Dedifferentiated amniotic fluid mesenchymal stem cell (primary cell): ENCODE data around the gene PRKX.
A peak's percentile ranks its signal among the peaks of the same experiment; 100 is the strongest.
"Not testable (repeated sequence)": the region's sequence is repeated elsewhere in the genome, so short reads cannot be mapped to it uniquely, and the experiment has no call there.

Experiments used
- DNase-seq: peaks from one replicate; pipeline ENCODE4 v3.0.0-alpha.2; 2016; ENCODE audit errors: extremely low spot score

The PRKX gene

GRCh38 chrX:3653111-3653510 is 60.3 kb downstream of the PRKX start:
- no peak for DNase-seq

GRCh38 chrX:3651277-3651676 is 62.2 kb downstream of the PRKX start:
- DNase-seq = peak; percentile 63

DNA sequence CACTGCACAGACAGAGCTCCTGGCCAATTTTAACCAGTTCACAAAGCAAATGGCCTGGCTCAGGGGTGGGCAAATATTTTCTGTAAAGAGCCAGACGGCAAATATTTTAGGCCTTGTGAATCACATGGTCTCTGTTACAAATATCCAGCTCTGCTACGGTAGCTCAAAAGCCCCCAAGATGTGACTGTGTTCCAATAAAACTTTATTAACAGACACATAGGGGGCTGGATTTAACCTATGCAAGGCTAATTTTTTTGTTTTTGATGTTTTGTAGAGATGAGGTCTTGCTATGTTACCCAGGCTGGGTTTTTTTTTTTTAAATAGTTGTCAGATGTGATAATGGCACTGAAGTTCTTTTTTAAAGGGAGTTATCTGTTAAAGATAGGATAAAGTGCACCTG is 65.4 kb downstream of the PRKX start:
- DNase-seq = no peak

DNA sequence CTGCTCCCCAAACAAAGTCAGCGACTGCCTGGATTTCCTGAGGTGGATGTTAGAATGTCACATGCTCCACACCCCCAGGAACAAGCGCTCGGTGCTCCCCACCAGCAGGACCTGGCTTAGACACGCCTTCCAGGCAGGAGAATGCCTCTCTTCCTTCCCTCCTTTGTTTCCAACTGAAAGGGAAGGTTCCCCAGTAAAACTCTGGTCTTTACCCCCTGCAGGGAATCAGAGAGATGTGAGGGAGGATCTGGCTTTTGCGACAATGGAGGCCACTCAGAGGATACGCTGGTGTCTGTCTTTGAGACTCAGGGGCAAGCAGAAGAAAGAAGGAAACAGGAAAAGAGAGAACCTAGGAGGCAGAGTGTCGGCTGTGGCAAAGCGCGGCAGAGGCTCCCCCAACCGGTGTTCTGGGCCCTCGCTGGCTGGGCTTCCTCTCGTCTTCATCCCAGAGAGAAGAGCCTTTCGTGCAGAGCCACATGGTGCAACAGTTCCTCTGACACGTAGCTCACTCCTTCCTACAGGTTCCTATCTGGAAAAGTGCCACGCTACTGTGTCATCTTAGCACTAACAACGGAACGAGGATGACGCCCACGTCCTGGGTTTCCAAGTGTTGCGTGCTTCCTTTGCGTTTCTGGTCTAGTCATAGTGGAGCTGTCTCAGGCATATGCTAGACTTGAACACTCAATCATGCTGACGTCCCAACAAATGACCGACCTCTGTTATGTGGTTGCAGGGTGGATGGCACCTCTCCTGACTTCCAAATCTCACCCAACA is 73.4 kb downstream of the PRKX start:
- not testable (repeated sequence) for DNase-seq

DNA sequence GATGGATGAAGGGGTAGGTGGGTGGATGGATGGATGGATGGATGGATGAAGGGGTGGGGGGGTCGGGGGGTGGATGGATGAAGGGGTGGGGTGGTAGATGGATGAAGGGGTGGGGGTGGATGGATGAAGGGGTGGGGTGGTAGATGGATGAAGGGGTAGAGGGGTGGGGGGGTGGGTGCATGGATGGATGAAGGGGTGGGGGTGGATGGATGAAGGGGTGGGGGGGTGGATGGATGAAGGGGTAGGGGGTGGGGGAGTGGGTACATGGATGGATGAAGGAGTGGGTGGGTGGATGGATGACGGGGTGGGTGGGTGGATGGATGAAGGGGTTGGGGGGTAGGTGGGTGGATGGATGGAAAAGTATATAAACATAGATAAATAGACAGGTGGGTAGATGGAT is 74.2 kb downstream of the PRKX start:
- no peak for DNase-seq

GRCh38 chrX:3638280-3638873 is 75.1 kb downstream of the PRKX start:
- peak; percentile 52 for DNase-seq

DNA sequence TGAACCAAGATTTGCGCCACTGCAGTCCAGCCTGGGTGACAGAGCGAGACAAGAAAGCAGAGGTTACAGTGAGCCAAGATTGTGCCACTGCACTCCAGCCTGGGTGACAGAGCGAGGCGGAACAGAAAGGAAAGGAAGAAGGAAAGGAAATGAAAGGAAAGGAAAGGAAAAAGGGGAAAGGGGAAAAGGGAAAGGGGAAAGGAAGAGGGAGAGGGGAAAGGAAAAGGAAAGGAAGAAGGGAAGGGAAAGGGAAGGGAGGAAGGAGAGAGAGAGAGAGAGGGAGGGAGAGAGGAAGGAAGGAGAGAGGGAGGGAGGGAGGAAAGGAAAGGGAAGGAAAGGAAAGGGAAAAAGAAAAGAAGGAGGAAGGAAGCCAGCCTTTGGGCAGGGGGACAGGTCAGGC is 76.6 kb downstream of the PRKX start:
- DNase-seq = no peak

GRCh38 chrX:3631196-3631595 is 82.3 kb downstream of the PRKX start:
- no peak for DNase-seq

DNA sequence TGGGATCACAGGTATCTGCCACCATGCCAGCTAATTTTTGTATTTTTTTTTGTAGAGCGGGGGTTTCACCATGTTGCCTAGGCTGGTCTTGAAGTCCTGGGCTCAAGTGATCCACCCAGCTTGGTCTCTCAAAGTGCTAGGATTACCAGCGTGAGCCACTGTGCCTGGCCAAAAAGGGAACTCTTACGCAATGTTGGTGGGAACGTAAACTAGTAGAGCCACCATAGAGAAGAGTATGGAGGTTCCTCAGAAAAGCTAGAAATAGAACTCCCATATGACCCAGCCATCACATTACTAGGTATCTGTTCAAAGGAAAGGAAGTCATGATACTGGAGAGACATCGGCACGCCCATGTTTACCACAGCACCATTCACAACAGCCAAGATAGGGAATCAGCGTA is 85.9 kb downstream of the PRKX start:
- DNase-seq = no peak

- no peak for DNase-seq
Observed at GRCh38 chrX:3621414-3621813, 92.0 kb downstream of the PRKX start.

- DNase-seq = not testable (repeated sequence)
Observed at GRCh38 chrX:3611744-3612143, 101.7 kb downstream of the PRKX start.

DNA sequence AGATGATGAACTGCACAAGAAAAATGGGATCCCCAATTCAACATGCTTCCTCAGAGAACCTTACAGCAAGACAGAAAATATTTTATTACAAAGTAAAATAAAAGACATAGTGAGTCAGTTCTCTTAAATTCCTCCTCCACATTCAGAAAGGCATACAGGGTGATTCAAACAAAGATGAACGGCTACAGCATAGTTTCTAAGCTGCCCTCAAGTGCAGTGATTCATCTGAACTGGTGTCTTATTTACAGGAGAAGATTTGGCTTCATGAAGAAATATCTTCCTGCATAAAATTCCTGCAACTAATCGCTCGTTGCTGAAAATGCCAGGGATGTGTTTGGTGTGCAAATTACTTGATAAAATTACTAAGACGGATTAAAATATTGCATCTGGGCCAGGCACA is 103.6 kb downstream of the PRKX start:
- DNase-seq = peak; percentile 74

GRCh38 chrX:3603026-3603661 is 110.3 kb downstream of the PRKX start:
- DNase-seq = no peak

DNA sequence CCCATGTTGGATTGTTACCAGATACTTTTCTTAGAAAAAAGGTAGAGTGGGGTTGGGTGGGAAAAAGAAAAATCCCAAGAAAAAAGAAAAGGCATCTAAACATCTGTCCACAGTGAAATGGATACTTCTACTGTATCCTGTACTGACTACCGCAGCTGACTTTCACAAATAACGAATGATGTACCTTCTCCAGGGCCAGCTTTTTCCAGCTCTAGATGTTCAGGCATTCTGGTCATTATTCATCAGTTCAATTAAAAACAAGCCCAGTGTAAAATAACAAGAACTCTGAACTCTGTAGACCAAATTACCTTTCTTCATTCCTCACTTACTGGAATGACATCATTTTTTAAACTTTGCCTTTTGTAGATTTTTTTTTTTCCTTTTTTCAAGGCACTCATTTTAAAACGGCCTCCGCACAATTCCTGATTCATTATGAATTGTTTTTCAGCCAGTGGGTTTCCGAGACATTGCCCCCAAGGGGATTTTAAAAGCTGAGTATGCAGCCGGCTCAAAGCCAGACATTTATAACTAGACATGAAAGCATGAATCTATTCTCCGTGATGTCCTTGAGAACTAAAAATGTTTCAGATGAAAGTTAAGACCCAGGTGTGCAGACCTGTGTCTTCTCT is 113.5 kb downstream of the PRKX start:
- no peak for DNase-seq

- no peak for DNase-seq
Observed at GRCh38 chrX:3598709-3599108, 114.7 kb downstream of the PRKX start.

GRCh38 chrX:3598046-3598605 is 115.3 kb downstream of the PRKX start:
- no peak for DNase-seq

DNA sequence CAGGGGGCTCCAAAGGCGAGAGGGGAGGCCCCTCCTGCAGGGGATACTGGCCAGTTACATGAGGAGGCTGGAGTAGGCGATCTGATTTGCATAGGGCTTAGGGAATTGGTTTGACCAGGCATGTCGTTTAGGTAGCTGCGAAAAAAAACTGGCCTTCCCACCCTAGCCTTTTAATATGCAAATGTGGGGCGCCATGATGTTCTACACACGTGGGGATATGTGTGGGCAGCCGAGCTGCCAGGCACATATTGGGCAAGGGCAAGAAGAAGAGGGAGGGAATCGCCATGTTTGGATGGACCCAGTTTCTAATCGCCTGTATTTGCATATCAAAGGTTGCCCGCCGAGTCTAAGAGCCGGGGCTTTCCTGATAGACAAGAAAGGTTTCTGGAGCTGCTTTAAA is 121.3 kb downstream of the PRKX start:
- DNase-seq = no peak

- DNase-seq = no peak
Observed at GRCh38 chrX:3589474-3589873, 124.0 kb downstream of the PRKX start.

GRCh38 chrX:3585719-3586118 is 127.7 kb downstream of the PRKX start:
- DNase-seq = no peak

DNA sequence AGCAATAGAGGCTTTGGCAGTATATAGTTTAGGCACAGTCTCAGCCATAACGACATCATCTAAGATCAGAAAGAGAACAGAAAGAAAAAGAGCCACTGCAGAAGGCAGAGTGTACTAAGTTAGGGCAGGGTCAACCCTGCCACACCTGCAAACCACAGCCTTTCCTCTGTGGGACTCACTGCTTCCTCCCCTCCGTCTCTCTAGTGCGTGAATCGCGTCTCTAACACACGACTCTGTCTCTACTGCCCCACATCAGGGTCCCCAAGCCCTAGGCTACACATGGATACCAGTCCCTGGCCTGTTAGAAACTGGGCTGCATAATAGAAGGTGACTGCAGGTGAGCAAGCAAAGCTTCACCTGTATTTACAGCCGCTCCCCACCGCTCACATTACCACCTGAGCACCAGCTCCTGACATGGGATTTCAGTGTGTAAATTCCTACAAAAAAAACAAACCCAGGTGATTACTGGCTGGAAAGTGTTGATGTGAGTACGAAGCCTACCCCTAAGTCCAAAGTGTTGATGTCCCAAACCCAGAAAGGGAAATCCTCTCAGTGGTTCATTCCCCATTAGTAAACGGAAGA is 128.9 kb downstream of the PRKX start:
- no peak for DNase-seq

DNA sequence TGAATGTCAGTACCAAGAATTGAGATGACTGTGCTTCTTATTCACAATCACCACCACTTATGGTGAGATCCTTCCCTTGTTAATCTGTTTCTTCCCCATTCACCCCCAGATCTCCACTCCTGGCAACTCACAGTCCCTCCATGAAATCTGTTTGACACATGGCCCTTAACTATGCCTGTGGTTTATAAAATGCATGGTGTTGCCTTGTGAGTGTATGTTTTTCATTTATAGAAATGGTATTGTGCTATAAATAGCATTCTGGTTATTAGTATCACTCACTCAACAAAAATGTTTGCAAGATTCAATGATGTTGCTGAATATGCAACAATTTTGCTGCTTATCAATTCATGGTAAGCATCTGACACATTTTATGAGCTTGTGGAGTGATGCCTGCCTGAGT is 131.0 kb downstream of the PRKX start:
- DNase-seq = no peak

- DNase-seq = no peak
Observed at GRCh38 chrX:3581609-3582108, 131.8 kb downstream of the PRKX start.
